Fibroblast of the conjunctiva (primary cell): Measurements from ENCODE around the gene TMEM18.
"Not testable (repeated sequence)": the region's sequence is repeated elsewhere in the genome, so short reads cannot be mapped to it uniquely, and the experiment has no call there.

Source experiments
- DNase-seq: peaks from one replicate; pipeline ENCODE4 v3.0.0-alpha.2; 2010; ENCODE audit warnings: low read depth

Gene TMEM18

GRCh38 chr2:693606-694005, 16.4 kb upstream of the TMEM18 start:
- DNase-seq, result no peak

- no peak for DNase-seq
Observed at GRCh38 chr2:692767-693166, 15.6 kb upstream of the TMEM18 start.

- no peak for DNase-seq
Observed at GRCh38 chr2:691821-692761, 14.9 kb upstream of the TMEM18 start.

- DNase-seq, result no peak
Observed at GRCh38 chr2:690799-691198, 13.6 kb upstream of the TMEM18 start.

DNA sequence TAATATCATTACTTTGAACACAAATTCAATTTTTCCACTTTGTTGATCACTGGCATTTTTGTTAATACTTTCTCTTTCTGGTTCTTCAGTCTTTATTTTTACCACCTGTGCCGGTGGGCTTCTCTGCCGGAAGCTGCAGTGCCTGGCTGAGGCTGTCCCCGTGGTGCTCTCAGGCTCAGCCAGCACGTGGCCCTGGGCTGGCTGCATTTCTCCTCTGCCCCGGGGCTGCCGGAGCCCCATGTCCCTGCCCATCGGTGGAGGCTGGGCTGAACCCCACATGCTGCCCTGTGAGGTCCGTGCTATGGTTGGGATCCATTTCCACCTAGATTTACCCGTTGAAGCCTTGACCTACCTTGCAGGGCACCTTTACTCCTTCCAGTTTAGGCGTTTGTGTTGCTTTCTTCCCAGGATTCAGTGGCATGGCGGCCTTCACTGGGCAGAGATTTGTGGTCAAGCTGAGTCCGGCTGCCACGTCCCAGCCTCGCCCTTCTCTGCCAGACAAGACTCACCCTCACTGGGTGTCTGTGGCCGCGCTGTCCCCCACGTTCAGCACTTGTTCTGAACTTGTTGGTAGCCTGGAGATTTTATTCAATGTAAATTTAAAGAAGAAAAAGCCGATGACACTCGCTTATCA, 12.8 kb upstream of the TMEM18 start:
- no peak for DNase-seq

GRCh38 chr2:689237-689636, 12.0 kb upstream of the TMEM18 start:
- DNase-seq, result no peak

GRCh38 chr2:688504-689076, 11.4 kb upstream of the TMEM18 start:
- no peak for DNase-seq

DNA sequence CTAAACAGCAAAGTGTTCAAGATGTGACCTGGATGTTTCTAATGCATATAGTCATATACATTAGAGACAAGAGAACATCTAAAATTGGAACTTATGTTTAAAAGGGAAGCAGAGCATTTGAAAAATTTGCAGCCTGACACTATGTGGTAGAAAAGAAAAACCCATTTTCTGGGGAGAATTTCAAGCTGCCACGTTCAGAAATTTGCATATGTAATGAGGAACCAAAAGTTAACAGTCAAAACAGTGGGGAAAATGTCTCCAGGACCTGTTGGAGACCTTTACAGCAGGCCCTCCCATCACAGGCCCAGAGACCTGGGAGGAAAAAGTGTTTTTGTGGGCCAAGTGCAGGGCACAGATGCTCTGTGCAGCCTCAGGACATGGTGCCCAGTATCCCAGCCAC, 8.2 kb upstream of the TMEM18 start:
- no peak for DNase-seq

GRCh38 chr2:684913-685312, 7.7 kb upstream of the TMEM18 start:
- not testable (repeated sequence) for DNase-seq

- DNase-seq, result no peak
Observed at GRCh38 chr2:682226-682625, 5.0 kb upstream of the TMEM18 start.

DNA sequence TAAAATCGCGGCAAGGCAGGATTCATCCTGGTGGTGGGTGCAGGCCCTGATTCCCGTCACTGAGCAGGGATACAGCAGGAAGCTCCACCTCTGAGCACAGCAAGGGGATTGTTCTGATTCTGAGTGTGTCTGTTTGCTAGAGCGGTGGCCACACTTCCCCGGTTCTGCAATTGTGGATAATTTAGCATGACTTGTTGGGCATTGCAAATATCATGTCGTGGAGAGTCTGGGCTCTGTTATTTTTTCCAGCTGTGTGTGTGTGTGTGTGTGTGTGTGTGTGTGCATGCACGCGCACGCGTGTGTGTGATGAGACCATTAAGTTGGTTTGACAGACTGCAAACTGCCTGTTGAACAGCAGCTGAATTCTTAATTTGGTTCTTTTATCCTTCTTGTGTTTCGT, 4.1 kb upstream of the TMEM18 start:
- no peak for DNase-seq

DNA sequence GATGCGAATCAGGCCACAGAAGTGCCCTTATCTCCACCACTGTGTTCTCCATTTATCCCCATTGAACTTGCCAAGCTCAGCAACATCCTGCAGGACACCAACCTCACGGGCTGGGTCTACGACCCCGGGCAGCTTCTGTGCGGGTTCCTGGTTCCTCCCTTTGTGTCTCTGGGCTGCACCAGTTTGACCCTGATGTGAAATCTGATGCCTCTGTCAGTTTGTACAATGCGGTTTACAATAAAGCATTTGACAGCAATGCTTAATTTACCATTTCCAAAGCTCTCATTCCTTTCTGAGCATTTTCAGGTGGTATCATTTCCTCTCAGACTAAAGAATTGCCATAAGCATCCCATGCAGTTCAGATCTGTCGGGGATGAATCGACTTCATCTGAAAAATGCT, 3.3 kb upstream of the TMEM18 start:
- DNase-seq, result no peak

GRCh38 chr2:678964-679363, 1.8 kb upstream of the TMEM18 start:
- no peak for DNase-seq

- DNase-seq, result no peak
Observed at GRCh38 chr2:677959-678550, 849 bp upstream of the TMEM18 start.

DNA sequence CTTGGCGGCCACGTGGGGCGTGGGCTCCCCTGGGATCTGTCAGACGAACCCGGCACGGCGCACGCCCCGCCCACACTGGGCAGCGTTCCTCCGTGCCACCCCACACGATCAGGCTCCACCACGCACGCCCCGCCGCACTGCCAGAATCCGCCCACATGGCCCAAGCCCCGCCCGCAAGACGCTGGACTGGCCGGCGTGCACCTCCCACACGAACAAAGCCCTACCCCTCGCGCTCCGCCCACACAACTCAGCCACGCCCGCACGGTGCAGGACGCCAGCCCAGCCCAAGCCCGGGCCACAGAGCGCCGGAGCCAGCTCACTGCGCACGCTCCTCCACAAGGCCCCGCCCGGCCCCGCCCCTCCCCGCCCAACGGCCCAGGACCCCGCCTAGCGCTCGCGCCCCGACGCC, 555 bp downstream of the TMEM18 start:
- DNase-seq, result peak; percentile 99

- DNase-seq, result peak; percentile 85
Observed at GRCh38 chr2:675982-676646, 1.1 kb downstream of the TMEM18 start.

GRCh38 chr2:675460-675859, 1.7 kb downstream of the TMEM18 start:
- DNase-seq, result no peak

GRCh38 chr2:675051-675450, 2.2 kb downstream of the TMEM18 start:
- DNase-seq, result no peak

DNA sequence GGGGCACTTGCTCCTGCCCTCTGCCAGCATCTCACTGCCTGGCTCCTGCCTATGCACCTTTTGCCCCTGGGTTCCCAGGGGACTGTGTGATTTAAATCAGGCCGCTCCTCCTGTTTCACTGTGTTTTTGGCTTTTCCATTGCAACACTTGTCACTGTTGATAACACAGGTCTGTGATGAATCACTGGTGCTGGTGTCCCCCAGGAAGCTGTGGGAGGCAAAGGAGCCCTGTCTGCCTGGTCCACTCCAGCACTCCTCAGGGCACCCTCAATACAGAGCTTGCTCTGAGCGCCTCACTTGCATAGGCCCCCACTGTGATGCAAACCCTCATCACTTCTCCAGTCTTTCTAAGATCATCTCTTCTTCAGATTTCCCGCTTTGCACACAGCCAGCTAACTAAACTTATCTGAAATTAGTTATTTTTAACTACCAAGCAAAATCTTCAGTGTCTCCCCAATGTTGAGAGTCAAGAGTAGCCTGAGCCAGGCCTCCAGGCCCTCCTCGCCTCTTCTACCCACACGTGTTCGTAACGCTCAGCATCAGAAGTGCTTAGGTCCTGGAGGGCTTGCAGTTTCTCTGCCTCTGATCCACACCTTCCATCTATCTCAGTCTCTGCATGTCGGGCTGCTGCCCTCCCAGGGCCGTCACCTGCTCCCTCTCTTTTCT, 2.8 kb downstream of the TMEM18 start:
- no peak for DNase-seq

- no peak for DNase-seq
Observed at GRCh38 chr2:673615-674320, 3.4 kb downstream of the TMEM18 start.

DNA sequence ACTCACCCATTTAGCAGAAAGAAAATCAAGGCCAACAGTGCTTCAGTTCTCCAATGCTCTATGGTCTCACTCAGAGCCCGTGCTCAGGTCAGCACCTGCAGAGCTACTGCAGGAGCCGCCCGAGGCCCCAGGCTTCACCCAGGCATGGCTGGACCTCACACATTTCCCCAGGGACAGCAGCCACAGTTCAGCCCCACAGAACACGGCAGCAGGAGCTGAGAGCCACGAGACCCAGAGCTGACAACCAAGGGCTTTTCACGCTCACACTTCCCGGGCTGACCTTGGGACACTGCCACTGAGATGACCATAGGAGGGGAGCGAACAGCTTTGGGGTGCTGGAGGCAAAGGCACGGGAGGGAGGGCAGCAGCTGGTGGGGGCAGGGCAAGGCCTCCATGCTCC, 4.2 kb downstream of the TMEM18 start:
- no peak for DNase-seq
